ENCODE results near the gene TIMM17B. TPM values are rescaled to one million over a fixed set of nuclear protein-coding genes. Genes with fewer than 3 reads are reported as not detected.
"Not testable (repeated sequence)": the region's sequence is repeated elsewhere in the genome, so short reads cannot be mapped to it uniquely, and the experiment has no call there.

Gene TIMM17B
- total RNA-seq, 1 donor from 2014 or later: 64.7 TPM

GRCh38 chrX:48890296-48890925 lies 7.2 kb downstream of the TIMM17B start:
- H3K27me3 Mint-ChIP-seq (ENCODE audit: low read depth): no peaks in the 10 kb centered on the region
- peak overlapping the region; percentile 77 for H3K4me3 Mint-ChIP-seq
- DNase-seq (ENCODE audit: low spot score in 2 of 2, unreplicated experiment in 2 of 2): no peak
- peaks cover 8% of the 10 kb centered on the region for H3K36me3 Mint-ChIP-seq
- H3K4me1 Mint-ChIP-seq: peaks cover 14% of the 10 kb centered on the region
- TF ChIP-seq CTCF (IDR thresholded peaks at IDR 0.05; ENCODE audit: unreplicated experiment): no peak
- H3K9me3 Mint-ChIP-seq: peaks cover 12% of the 10 kb centered on the region
- peak overlapping the region; percentile 83 for H3K27ac Mint-ChIP-seq

GRCh38 chrX:48886586-48886985 lies 11.0 kb downstream of the TIMM17B start:
- not testable (repeated sequence) for H3K36me3 Mint-ChIP-seq; DNase-seq (ENCODE audit: low spot score in 2 of 2, unreplicated experiment in 2 of 2); H3K27ac Mint-ChIP-seq; H3K27me3 Mint-ChIP-seq (ENCODE audit: low read depth); H3K4me3 Mint-ChIP-seq; H3K4me1 Mint-ChIP-seq
- H3K9me3 Mint-ChIP-seq: peaks cover 12% of the 10 kb centered on the region

- Mint-ChIP-seq H3K4me3 (no peak overlapping the region), H3K4me1 (no peaks in the 10 kb centered on the region), H3K36me3 (no peaks in the 10 kb centered on the region), H3K27ac (no peak overlapping the region), H3K9me3 (peaks cover 8% of the 10 kb centered on the region), H3K27me3 (ENCODE audit: low read depth) (no peaks in the 10 kb centered on the region)
- no peak for DNase-seq (ENCODE audit: low spot score in 2 of 2, unreplicated experiment in 2 of 2)
- no peak for TF ChIP-seq CTCF (IDR thresholded peaks at IDR 0.05; ENCODE audit: unreplicated experiment)
Measured at GRCh38 chrX:48883729-48884128, 13.8 kb downstream of the TIMM17B start.

GRCh38 chrX:48876944-48877343 lies 20.6 kb downstream of the TIMM17B start:
- H3K4me1 Mint-ChIP-seq; H3K4me3 Mint-ChIP-seq; H3K36me3 Mint-ChIP-seq; H3K27me3 Mint-ChIP-seq (ENCODE audit: low read depth); DNase-seq (ENCODE audit: low spot score in 2 of 2, unreplicated experiment in 2 of 2); H3K27ac Mint-ChIP-seq: not testable (repeated sequence)
- peaks cover 13% of the 10 kb centered on the region for H3K9me3 Mint-ChIP-seq

GRCh38 chrX:48872017-48872416 lies 25.6 kb downstream of the TIMM17B start:
- H3K36me3 Mint-ChIP-seq; H3K27me3 Mint-ChIP-seq (ENCODE audit: low read depth); H3K4me3 Mint-ChIP-seq; H3K9me3 Mint-ChIP-seq; DNase-seq (ENCODE audit: low spot score in 2 of 2, unreplicated experiment in 2 of 2); H3K4me1 Mint-ChIP-seq; H3K27ac Mint-ChIP-seq: not testable (repeated sequence)

GRCh38 chrX:48864210-48864609 lies 33.4 kb downstream of the TIMM17B start:
- no peak for TF ChIP-seq CTCF (IDR thresholded peaks at IDR 0.05; ENCODE audit: unreplicated experiment)
- H3K36me3 Mint-ChIP-seq: no peaks in the 10 kb centered on the region
- peak in 1 of 2 experiments; percentile 22 for DNase-seq (ENCODE audit: low spot score in 2 of 2, unreplicated experiment in 2 of 2)

DNA sequence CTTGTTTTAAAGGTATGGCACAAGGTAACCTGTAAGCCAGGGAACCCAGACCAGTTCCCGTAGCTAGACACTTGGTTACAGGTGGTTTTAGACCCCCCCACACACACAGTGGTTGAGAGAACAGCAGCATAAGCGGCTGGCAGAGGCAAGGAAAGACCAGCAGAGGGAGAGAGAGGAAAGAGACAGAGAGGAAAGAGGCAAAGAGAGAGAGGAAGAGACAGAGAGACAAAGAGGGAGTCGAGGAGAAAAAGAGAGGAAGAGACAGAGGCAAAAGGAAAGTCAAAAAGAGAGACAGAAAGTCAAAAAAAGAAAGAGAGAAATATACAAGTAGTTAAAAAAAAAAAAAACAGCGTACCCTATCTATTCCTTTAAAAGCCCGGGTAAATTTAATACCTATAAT lies 42.7 kb downstream of the TIMM17B start:
- Mint-ChIP-seq H3K4me3 (no peak overlapping the region), H3K4me1 (peaks cover 5% of the 10 kb centered on the region), H3K27me3 (ENCODE audit: low read depth) (no peaks in the 10 kb centered on the region), H3K36me3 (peaks cover under 1% of the 10 kb centered on the region), H3K9me3 (peaks cover 34% of the 10 kb centered on the region), H3K27ac (no peak overlapping the region)
- no peak for DNase-seq (ENCODE audit: low spot score in 2 of 2, unreplicated experiment in 2 of 2)
- no peak for TF ChIP-seq CTCF (IDR thresholded peaks at IDR 0.05; ENCODE audit: unreplicated experiment)

More at GRCh38 chrX:48864210-48864609, 33.4 kb downstream of the TIMM17B start:
- Mint-ChIP-seq H3K27me3 (ENCODE audit: low read depth) (no peaks in the 10 kb centered on the region), H3K27ac (peak overlapping the region; percentile 73), H3K4me3 (no peak overlapping the region), H3K4me1 (peaks cover 13% of the 10 kb centered on the region), H3K9me3 (peaks cover 16% of the 10 kb centered on the region)

GRCh38 chrX:48854121-48854804 lies 43.3 kb downstream of the TIMM17B start:
- peaks cover 37% of the 10 kb centered on the region for H3K9me3 Mint-ChIP-seq
- not testable (repeated sequence) for H3K27ac Mint-ChIP-seq; H3K4me3 Mint-ChIP-seq; DNase-seq (ENCODE audit: low spot score in 2 of 2, unreplicated experiment in 2 of 2); H3K36me3 Mint-ChIP-seq; H3K27me3 Mint-ChIP-seq (ENCODE audit: low read depth); H3K4me1 Mint-ChIP-seq

DNA sequence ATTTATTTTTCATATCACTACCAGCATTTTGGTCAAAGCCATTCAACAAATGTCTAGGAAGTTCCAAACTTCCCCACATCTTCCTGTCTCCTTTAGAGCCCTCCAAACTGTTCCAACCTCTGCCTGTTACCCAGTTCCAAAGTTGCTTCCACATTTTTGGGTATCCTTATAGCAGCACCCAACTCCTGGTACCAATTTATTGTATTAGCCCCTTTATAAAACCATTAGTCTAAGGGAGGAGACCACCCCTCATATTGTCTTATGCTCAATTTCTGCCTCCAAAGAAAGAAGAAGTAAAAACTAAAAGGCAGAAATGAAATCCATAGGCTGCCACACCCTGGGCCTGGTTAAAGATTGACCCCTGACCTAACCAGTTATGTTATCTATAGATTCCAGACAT lies 44.1 kb downstream of the TIMM17B start:
- H3K4me3 Mint-ChIP-seq; H3K27ac Mint-ChIP-seq; DNase-seq (ENCODE audit: low spot score in 2 of 2, unreplicated experiment in 2 of 2); H3K27me3 Mint-ChIP-seq (ENCODE audit: low read depth); H3K36me3 Mint-ChIP-seq; H3K4me1 Mint-ChIP-seq: not testable (repeated sequence)
- H3K9me3 Mint-ChIP-seq: peaks cover 43% of the 10 kb centered on the region
